DND-41 (cell line): ENCODE data around the gene GPR55.

Experiments
- ATAC-seq: fragments of 200-7000 bp; cut with Tn5 transposase; 3 replicates; pipeline ENCODE4 v1.9.1; 2021; ENCODE audit warnings: low read depth; ENCODE audit not compliant: insufficient read depth
- DNase-seq: peaks from one replicate; pipeline ENCODE4 v3.0.0-alpha.2; 2020
- H2AFZ ChIP-seq: 2 replicates; pipeline ENCODE4 v1.6.0; 2012; ENCODE audit warnings: low read depth, low read length
- H3K27ac ChIP-seq: 2 replicates; pipeline ENCODE4 v1.5.1; 2012; ENCODE audit warnings: low read length, inconsistent platforms
- H3K27me3 ChIP-seq: fragments of 200-600 bp; sonication (generic); 2 replicates; pipeline ENCODE4 v1.6.0; 2012; ENCODE audit warnings: low read length, mild to moderate bottlenecking, inconsistent platforms; ENCODE audit not compliant: insufficient read depth, poor library complexity
- H3K36me3 ChIP-seq: 2 replicates; pipeline ENCODE4 v1.5.1; 2012; ENCODE audit warnings: low read length, inconsistent platforms; ENCODE audit not compliant: insufficient read depth
- H3K4me1 ChIP-seq: 2 replicates; pipeline ENCODE4 v1.5.1; 2012; ENCODE audit warnings: mild to moderate bottlenecking, low read length; ENCODE audit not compliant: insufficient read depth
- H3K4me2 ChIP-seq: 2 replicates; pipeline ENCODE4 v1.6.0; 2012; ENCODE audit warnings: mild to moderate bottlenecking, moderate library complexity, low read length, inconsistent platforms; ENCODE audit not compliant: insufficient read depth
- H3K4me3 ChIP-seq, 2 experiments: fragments of 200-600 bp in 1 of 2; shearing (Covaris generic) in 1 of 2; 2 replicates each; pipeline ENCODE4 v1.5.1; 2012 to 2016; ENCODE audit warnings: inconsistent platforms in 2 of 2, low read length in 2 of 2, mild to moderate bottlenecking in 2 of 2, low read depth in 1 of 2, moderate library complexity in 1 of 2
- H3K79me2 ChIP-seq: 2 replicates; pipeline ENCODE4 v1.6.0; 2012; ENCODE audit warnings: low read length, inconsistent platforms; ENCODE audit not compliant: insufficient read depth
- H3K9ac ChIP-seq: 2 replicates; pipeline ENCODE4 v1.6.0; 2012; ENCODE audit warnings: low read depth, mild to moderate bottlenecking, inconsistent platforms, low read length, moderate library complexity
- H3K9me3 ChIP-seq: 2 replicates; pipeline ENCODE4 v1.5.1; 2012; ENCODE audit warnings: low read length, moderate library complexity, mild to moderate bottlenecking, inconsistent platforms; ENCODE audit not compliant: insufficient read depth, severe bottlenecking
- H4K20me1 ChIP-seq: 2 replicates; pipeline ENCODE4 v1.6.0; 2012; ENCODE audit warnings: low read length; ENCODE audit not compliant: insufficient read depth
- EZH2 ChIP-seq: IDR thresholded peaks from 3 replicates; pipeline ENCODE4 v1.6.1; 2012; ENCODE audit warnings: borderline replicate concordance, low read depth, mild to moderate bottlenecking, moderate library complexity, low read length, inconsistent platforms; ENCODE audit not compliant: severe bottlenecking
- TF ChIP-seq, protein P1 (sequence below): IDR thresholded peaks from 2 replicates; pipeline ENCODE4 v1.5.1; 2012; ENCODE audit warnings: borderline replicate concordance, low read length, moderate library complexity, mild to moderate bottlenecking; ENCODE audit not compliant: poor library complexity, severe bottlenecking; ENCODE audit errors: extremely low read depth

GPR55 gene

DNA sequence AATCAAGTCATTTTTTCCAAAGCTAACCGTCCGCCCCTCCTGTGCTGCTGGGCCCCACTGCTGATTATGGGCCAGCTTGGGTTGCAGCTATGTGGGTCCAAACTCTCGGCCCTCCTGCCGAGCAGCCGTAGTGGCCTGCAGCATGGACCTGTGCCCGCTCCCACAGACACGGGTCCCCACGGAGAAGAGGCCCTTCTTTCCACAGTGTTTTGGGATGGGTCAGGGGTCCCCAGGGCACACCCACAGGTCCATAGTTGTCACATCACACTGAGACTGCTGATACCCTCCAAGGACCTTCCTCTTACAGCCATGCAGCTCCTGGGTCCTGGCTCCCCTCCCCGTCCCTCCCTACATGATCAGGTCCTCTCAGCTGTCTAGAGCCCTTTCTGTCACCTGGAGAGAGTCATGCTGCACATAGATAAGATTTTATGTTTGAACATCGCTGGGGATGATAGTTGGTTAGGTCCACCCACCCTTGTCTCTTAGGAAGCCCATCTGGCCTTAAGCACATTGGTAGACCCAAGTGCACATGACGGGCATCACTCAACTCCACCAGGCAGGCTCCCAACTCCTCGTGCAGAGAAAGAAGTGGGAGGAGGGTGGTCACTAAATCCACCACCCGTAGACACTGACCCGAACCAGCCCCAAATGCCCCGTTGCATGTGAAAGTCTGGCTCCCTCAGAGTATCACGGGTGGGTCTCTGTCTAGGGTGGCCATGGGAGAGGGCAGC is 17.5 kb downstream of the GPR55 start:
- TF ChIP-seq EZH2: no peak
- TF ChIP-seq, protein P1, sequence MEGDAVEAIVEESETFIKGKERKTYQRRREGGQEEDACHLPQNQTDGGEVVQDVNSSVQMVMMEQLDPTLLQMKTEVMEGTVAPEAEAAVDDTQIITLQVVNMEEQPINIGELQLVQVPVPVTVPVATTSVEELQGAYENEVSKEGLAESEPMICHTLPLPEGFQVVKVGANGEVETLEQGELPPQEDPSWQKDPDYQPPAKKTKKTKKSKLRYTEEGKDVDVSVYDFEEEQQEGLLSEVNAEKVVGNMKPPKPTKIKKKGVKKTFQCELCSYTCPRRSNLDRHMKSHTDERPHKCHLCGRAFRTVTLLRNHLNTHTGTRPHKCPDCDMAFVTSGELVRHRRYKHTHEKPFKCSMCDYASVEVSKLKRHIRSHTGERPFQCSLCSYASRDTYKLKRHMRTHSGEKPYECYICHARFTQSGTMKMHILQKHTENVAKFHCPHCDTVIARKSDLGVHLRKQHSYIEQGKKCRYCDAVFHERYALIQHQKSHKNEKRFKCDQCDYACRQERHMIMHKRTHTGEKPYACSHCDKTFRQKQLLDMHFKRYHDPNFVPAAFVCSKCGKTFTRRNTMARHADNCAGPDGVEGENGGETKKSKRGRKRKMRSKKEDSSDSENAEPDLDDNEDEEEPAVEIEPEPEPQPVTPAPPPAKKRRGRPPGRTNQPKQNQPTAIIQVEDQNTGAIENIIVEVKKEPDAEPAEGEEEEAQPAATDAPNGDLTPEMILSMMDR: no peak
- Histone ChIP-seq H4K20me1 (no peaks in the 10 kb centered on the region; the same call in 1 of the 2 replicates), H3K27ac (no peak overlapping the region), H3K4me1 (no peaks in the 10 kb centered on the region), H3K27me3 (peaks cover 18% of the 10 kb centered on the region), H3K36me3 (no peaks in the 10 kb centered on the region), H3K9me3 (no peaks in the 10 kb centered on the region), H3K79me2 (no peaks in the 10 kb centered on the region), H3K9ac (no peak overlapping the region), H2AFZ (no peak overlapping the region), H3K4me3 (no peak overlapping the region), H3K4me2 (no peak overlapping the region)
- DNase-seq (no peak), ATAC-seq (no peak)

DNA sequence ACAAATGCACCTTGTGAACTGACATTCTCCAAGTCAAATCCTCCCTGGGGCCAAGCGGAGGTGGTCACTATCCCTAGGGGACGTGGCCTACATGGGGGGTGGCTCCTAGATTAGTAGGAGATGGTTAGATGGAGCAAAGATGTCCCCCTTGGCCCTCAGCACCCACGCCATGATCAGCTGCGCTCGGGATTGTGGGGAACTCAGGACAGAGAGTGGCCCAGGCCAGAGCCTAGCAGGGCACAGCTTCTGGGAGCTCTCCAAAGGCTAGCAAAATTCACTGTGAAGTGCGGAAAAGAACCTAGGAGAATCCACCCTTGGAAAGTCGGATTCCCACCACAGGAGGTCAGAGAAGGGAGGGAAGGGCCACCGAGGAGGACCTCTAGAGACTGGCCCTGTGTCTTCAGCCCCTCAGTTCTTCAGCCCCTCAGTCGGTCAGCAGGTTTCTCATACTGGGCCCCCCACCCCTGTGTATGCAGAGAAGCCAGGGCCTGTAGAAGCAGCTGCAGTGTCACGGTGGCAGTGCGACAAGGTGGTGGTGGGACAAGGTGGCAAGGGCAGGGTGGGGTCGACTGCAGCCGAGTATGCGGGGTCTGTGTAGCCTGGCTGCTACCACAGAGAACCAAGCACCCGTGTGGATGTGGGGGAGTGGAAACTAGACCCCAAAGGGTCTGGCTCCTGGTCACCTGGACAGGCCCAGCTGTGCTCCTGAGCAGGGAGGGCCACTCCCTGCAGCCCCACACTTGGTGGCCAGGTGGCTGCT is 18.4 kb downstream of the GPR55 start:
- Histone ChIP-seq H3K9ac (no peak overlapping the region), H2AFZ (no peak overlapping the region), H3K4me2 (no peak overlapping the region), H3K79me2 (no peaks in the 10 kb centered on the region), H3K4me1 (no peaks in the 10 kb centered on the region), H3K9me3 (no peaks in the 10 kb centered on the region), H3K4me3 (no peak overlapping the region), H3K36me3 (no peaks in the 10 kb centered on the region), H3K27me3 (peaks cover 13% of the 10 kb centered on the region), H3K27ac (no peak overlapping the region), H4K20me1 (no peaks in the 10 kb centered on the region; the same call in 1 of the 2 replicates)
- no peak for ATAC-seq
- TF ChIP-seq, protein P1: no peak
- no peak for TF ChIP-seq EZH2
- no peak for DNase-seq

DNA sequence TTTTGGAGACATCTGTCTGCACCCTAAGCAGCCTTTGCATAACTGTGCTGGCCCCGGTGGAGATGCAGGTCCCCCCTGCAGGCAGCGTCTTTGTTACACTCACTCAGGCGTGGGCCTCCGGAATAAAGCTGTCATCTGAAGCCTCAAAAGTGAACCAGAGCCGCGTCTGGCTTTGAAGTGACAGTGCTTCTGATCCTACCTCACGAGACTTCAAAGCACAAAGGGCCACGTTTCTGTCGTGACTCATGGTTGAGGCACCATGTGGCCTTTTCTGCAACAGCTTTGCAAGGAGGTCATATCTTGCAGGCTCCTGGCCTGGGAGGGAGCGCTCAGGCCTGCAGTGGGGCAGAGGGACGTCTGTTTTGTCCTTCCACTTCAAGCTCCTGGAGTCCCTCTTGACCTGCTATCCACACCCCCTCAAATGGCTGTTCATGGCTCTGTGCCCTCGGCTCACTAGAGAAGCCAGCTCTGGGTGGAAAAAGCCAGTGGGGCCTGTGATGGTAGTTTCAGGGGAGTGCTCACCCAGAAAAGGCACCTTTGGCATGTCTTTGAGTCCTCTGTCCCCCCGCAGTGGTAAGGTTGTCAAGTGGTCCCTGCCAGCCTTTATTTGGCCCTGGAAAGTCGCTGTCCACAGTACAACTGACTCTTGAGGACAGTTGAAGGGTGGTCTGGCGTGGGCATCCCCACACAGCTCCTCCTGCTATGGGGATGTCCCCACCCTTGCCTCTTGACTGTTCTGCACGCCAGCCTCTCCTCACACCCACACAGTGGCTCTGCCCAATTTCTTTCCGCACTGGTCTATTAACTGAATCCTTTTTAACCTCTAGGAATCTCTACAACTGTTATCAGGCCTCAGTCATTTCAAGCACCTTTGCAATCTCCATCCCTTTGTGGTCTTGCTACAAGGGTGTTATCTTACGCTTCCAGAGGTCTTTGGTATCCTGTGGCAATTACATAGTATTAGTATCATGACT is 19.3 kb downstream of the GPR55 start:
- TF ChIP-seq, protein P1: no peak
- TF ChIP-seq EZH2: no peak
- Histone ChIP-seq H3K9me3 (no peaks in the 10 kb centered on the region), H3K4me2 (no peak overlapping the region), H3K4me1 (no peaks in the 10 kb centered on the region), H3K27ac (no peak overlapping the region), H3K27me3 (peaks cover 12% of the 10 kb centered on the region), H3K36me3 (no peaks in the 10 kb centered on the region), H3K79me2 (no peaks in the 10 kb centered on the region), H4K20me1 (no peaks in the 10 kb centered on the region; the same call in 1 of the 2 replicates), H3K9ac (no peak overlapping the region), H2AFZ (no peak overlapping the region), H3K4me3 (no peak overlapping the region)
- DNase-seq: peak; percentile 71
- ATAC-seq: peak; percentile 87
